Measurements from ENCODE around the gene CSF1. TPM values are rescaled to one million over a fixed set of nuclear protein-coding genes. Genes with fewer than 3 reads are reported as not detected.

The CSF1 gene
- total and polyA plus RNA-seq, 2 donors (not counting 3 experiments of a cell fraction or from before 2014, with no cell fraction given): 24.5 to 28.9 TPM

DNA sequence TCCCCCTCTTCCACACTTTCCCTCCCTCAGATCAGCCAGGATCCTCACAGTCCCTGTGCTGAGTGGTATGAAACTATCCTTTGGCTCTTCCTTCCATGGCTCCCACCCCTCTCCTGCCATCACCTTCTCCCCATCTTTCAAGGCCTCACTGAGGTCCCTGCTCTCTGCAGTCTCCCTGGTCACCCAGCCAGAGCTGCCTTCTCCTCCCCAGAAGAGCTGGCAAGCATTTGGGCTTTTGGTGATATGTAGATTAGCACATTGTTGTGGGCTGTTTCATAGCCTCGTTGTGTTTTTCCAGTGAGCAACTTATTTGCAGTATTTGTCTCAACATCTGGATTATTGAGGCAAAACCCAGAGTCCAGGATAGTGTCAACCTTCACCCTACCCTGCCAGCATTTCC is 2.2 kb downstream of the CSF1 start:
- POLR2A ChIA-PET: no interaction called here
- intact Hi-C loops (cut with micrococcal nuclease): no loop called here
- no peaks in the 10 kb centered on the region for H4K20me1 ChIP-seq (replicated peaks; ENCODE audit: control insufficient read depth, extremely low read depth, insufficient read depth, low read length)

More for the DNA sequence above, 2.2 kb downstream of the CSF1 start:
- Histone ChIP-seq H3K27ac (ENCODE audit: insufficient read depth, low read depth, low read length) (no peak overlapping the region), H3K4me2 (ENCODE audit: insufficient read depth, low read length) (no peak overlapping the region), H3K9me1 (replicated peaks; ENCODE audit: control insufficient read depth, extremely low read depth, insufficient read depth, low read length) (no peaks in the 10 kb centered on the region), H3K36me3 (ENCODE audit: control insufficient read depth in 2 of 2, extremely low read depth in 1 of 2, insufficient read depth in 2 of 2, low read length in 2 of 2) (peaks cover 0 to 13% of the 10 kb centered on the region in 2 experiments), H3K4me1 (ENCODE audit: control insufficient read depth, extremely low read depth, insufficient read depth, low read length) (peaks cover 9% of the 10 kb centered on the region), H3K9me3 (replicated peaks; ENCODE audit: control insufficient read depth, insufficient read depth, low read length) (no peaks in the 10 kb centered on the region), H3K27me3 (ENCODE audit: control insufficient read depth in 2 of 2, insufficient read depth in 2 of 2, low read length in 2 of 2) (no peaks in the 10 kb centered on the region), H3K79me2 (ENCODE audit: control insufficient read depth, insufficient read depth, low read length) (no peaks in the 10 kb centered on the region), H2AFZ (ENCODE audit: low read depth, low read length) (no peak overlapping the region), H3K9ac (replicated peaks; ENCODE audit: extremely low read depth, insufficient read depth, low read length) (no peak overlapping the region), H3K4me3 (replicated peaks in 1 of 3; ENCODE audit: insufficient read depth in 1 of 3, low read depth in 1 of 3, low read length in 3 of 3) (no peak overlapping the region)
- DNase-seq (ENCODE audit: low read depth, low spot score) (no peak), FAIRE-seq (no peak)
- no TSS peak for BruUV-seq (replicated peaks)
- TF ChIP-seq EZH2 (IDR thresholded peaks at IDR 0.05; ENCODE audit: borderline replicate concordance, low read depth, low read length, severe bottlenecking) (no peak), FOS (IDR thresholded peaks at IDR 0.05; ENCODE audit: borderline replicate concordance, insufficient read depth, low read length) (no peak), GATA2 (IDR thresholded peaks at IDR 0.05; ENCODE audit: insufficient read depth, insufficient read length, low read depth, low read length) (no peak), POLR2A (IDR thresholded peaks at IDR 0.05; ENCODE audit: low read depth, low read length) (no peak), JUN (IDR thresholded peaks at IDR 0.05; ENCODE audit: borderline replicate concordance, insufficient read depth, insufficient read length, low read depth) (no peak), POLR2AphosphoS5 (IDR thresholded peaks at IDR 0.05; ENCODE audit: insufficient read depth, low read depth, low read length) (no peak), MYC (IDR thresholded peaks at IDR 0.05; ENCODE audit: low read depth, low read length) (no peak)
- TF ChIP-seq, protein P1, sequence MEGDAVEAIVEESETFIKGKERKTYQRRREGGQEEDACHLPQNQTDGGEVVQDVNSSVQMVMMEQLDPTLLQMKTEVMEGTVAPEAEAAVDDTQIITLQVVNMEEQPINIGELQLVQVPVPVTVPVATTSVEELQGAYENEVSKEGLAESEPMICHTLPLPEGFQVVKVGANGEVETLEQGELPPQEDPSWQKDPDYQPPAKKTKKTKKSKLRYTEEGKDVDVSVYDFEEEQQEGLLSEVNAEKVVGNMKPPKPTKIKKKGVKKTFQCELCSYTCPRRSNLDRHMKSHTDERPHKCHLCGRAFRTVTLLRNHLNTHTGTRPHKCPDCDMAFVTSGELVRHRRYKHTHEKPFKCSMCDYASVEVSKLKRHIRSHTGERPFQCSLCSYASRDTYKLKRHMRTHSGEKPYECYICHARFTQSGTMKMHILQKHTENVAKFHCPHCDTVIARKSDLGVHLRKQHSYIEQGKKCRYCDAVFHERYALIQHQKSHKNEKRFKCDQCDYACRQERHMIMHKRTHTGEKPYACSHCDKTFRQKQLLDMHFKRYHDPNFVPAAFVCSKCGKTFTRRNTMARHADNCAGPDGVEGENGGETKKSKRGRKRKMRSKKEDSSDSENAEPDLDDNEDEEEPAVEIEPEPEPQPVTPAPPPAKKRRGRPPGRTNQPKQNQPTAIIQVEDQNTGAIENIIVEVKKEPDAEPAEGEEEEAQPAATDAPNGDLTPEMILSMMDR (IDR thresholded peaks at IDR 0.05; ENCODE audit: extremely low read depth in 1 of 2, insufficient read depth in 1 of 2, low read depth in 1 of 2, low read length in 2 of 2): no peak
- TF ChIP-seq, protein P2, sequence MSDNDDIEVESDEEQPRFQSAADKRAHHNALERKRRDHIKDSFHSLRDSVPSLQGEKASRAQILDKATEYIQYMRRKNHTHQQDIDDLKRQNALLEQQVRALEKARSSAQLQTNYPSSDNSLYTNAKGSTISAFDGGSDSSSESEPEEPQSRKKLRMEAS (IDR thresholded peaks at IDR 0.05; ENCODE audit: insufficient read depth, insufficient read length): no peak
- CTCF ChIA-PET: interaction anchor here (1.3 to 3.0 kb wide), 2 partner anchors 36 to 72 kb away, joined by 3 to 10 read pairs; partner anchors contain the start of gene AHCYL1
- dilution Hi-C loops (cut with MboI; ENCODE audit: extremely low pct_ligation_motif_present, low sequenced_read_pairs): no loop called here
